Loucy (cell line): ENCODE data around the gene TMEM134.
"Not testable (repeated sequence)": the region's sequence is repeated elsewhere in the genome, so short reads cannot be mapped to it uniquely, and the experiment has no call there.

ENCODE experiments used
- EZH2phosphoT487 ChIP-seq: fragments of 200-600 bp; IDR thresholded peaks from 2 replicates; pipeline ENCODE4 v1.6.1; 2018; ENCODE audit warnings: antibody characterized with exemption, mild to moderate bottlenecking, moderate library complexity, borderline replicate concordance
- TF ChIP-seq, protein P1 (sequence below): fragments of 200-600 bp; sonication (generic); conservative IDR thresholded peaks from 2 replicates; pipeline ENCODE4 v1.5.1; 2014; ENCODE audit warnings: mild to moderate bottlenecking, antibody characterized with exemption, low read length

DNA sequence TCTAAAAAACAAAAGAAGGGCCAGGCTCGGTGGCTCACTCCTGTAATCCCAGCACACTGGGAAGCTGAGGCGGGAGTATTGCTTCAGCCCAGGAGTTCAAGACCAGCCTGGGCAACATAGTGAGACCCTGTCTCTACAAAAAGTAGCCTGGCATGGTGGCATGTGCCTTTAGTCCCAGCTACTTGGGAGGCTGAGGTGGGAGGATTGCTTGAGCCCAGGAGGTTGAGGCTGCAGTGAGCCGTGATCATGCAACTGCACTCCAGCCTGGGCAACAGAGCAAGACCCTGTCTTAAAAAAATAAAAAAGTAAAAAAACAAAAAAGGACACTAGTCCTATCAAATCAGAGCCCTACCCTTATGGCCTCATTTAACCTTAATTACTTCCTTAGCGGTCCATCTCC is 42.5 kb upstream of the TMEM134 start:
- TF ChIP-seq, protein P1, sequence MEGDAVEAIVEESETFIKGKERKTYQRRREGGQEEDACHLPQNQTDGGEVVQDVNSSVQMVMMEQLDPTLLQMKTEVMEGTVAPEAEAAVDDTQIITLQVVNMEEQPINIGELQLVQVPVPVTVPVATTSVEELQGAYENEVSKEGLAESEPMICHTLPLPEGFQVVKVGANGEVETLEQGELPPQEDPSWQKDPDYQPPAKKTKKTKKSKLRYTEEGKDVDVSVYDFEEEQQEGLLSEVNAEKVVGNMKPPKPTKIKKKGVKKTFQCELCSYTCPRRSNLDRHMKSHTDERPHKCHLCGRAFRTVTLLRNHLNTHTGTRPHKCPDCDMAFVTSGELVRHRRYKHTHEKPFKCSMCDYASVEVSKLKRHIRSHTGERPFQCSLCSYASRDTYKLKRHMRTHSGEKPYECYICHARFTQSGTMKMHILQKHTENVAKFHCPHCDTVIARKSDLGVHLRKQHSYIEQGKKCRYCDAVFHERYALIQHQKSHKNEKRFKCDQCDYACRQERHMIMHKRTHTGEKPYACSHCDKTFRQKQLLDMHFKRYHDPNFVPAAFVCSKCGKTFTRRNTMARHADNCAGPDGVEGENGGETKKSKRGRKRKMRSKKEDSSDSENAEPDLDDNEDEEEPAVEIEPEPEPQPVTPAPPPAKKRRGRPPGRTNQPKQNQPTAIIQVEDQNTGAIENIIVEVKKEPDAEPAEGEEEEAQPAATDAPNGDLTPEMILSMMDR: not testable (repeated sequence)
- not testable (repeated sequence) for TF ChIP-seq EZH2phosphoT487
